Epithelial cell of esophagus (primary cell): ENCODE measurements around the gene LRMDA.
A peak's percentile ranks its signal among the peaks of the same experiment; 100 is the strongest.

ENCODE experiments used
- DNase-seq: peaks from one replicate; pipeline ENCODE4 v3.0.0; 2010; ENCODE audit warnings: low read depth
- H3K4me3 ChIP-seq: 2 replicates; pipeline ENCODE4 v1.5.1; 2011; ENCODE audit warnings: mild to moderate bottlenecking, low read length, control low read depth
- TF ChIP-seq, protein P1 (sequence below): IDR thresholded peaks from 2 replicates; pipeline ENCODE4 v1.5.1; 2011; ENCODE audit warnings: low read depth, mild to moderate bottlenecking, low read length, control low read depth, inconsistent platforms; ENCODE audit not compliant: insufficient read depth; ENCODE audit errors: missing control alignments

Gene LRMDA

DNA sequence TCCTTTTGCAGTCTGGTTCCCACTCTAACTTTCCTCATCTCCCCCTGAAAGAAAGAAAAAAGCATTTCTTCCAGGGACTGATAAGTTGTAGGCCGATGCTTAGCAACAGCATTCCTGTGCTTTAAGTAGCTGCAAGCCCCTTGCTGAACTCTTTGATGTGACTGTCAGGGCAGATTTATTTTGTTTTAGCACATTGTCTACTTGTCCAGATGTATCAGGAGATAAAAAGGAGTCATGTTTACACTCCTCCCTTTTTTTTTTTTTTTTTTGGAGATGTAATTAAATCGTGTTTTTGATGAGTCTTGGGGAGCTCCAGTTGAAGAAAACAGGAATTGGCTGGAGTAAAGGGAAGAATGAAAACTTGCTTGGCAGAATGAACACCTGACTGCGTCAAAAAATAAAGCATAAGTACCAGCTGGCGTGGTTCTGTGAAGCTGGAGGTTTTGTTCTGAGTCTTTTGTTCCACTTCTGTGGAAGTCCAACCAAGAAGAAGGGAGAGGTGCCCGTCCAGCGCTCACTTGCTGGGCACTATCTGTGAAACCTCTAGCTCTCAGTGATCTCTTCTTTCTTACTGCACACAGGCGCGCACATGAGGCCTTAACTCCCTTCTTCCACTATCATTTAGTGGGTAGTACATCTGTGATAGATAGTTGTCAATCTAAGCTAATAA lies 871.7 kb downstream of the LRMDA start:
- DNase-seq: no peak
- no peak overlapping the region for H3K4me3 ChIP-seq
- TF ChIP-seq, protein P1, sequence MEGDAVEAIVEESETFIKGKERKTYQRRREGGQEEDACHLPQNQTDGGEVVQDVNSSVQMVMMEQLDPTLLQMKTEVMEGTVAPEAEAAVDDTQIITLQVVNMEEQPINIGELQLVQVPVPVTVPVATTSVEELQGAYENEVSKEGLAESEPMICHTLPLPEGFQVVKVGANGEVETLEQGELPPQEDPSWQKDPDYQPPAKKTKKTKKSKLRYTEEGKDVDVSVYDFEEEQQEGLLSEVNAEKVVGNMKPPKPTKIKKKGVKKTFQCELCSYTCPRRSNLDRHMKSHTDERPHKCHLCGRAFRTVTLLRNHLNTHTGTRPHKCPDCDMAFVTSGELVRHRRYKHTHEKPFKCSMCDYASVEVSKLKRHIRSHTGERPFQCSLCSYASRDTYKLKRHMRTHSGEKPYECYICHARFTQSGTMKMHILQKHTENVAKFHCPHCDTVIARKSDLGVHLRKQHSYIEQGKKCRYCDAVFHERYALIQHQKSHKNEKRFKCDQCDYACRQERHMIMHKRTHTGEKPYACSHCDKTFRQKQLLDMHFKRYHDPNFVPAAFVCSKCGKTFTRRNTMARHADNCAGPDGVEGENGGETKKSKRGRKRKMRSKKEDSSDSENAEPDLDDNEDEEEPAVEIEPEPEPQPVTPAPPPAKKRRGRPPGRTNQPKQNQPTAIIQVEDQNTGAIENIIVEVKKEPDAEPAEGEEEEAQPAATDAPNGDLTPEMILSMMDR: no peak

DNA sequence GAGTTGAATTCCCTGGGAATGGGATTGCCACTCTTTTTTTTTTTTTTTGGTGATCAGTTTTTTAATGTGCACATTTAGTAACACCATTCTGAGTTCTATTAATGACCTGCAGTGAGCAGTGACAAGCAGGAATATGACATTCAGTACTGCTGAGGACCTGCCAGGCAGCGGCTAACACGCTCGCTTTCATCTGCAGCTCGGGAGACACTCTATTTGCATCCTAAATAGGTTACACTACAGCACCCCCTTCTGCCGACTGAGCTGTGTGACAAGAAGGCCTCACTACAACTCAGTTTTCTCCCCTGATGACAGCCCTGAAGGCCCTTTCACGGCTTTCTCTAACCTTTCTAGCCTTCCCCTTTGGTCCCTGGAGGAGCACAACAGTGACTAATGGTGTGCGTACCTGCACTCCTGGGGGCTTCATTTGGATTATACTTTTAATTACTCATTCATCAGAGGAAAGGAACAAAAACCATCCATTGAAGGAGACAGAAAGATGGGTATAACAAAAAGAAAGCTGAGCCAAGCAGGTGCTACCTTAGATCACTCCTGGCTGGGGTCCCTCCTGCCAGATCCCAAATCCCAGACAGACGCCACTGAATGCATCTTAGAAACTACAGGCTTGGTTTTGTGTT lies 872.4 kb downstream of the LRMDA start:
- TF ChIP-seq, protein P1: peak; percentile 79
- no peak overlapping the region for H3K4me3 ChIP-seq
- DNase-seq: peak; percentile 86

DNA sequence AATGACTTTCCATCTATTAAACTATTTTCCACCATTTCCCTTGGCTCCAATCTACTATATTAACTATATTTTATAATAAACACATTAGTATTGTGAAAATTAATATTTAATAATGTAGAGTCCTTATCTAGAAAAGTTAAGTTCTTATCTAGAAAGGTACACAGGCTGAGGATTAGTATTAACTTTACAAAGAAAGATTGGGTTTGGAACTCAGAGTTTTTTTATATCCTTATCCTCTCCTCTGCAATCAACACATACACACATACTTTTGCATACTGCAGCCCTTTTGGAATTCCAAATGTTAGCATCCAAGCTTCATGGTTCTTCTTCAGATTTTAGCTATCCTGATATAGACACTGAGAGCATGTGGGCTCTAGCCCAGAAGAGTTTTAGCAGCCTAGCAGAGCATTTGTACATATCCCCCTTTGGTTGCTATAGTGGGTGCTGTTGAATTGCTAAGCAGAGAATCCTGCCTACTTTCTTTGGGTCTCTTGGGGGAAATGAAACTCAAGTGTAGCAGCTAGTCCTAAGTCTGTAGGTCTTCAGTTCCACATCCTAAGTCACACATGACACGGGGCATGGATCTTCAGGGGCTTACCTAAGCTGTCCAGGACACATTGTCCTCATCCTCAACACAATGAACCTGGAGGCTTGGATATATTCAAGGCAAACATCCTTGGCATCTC lies 874.6 kb downstream of the LRMDA start:
- TF ChIP-seq, protein P1: no peak
- no peak for DNase-seq
- H3K4me3 ChIP-seq: no peak overlapping the region

DNA sequence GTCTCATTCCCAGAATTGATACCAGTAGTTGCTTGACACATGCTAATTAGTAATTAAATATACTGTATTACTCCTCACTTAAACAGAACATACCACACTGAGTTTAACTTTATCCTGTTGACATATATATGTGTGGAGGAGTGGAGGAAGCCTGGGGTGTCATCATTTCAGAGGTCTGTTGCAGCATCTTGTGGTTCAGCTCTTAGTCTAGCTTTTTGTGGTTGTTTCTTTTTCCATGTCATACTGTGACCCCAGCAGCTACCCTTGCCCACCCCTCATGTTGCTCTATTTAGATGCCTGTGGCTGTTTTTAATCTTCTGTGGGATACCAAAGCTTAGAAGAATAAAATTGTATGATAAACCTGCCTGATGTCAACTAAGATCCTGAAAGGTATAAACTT lies 875.4 kb downstream of the LRMDA start:
- TF ChIP-seq, protein P1: no peak
- no peak overlapping the region for H3K4me3 ChIP-seq
- DNase-seq: no peak

DNA sequence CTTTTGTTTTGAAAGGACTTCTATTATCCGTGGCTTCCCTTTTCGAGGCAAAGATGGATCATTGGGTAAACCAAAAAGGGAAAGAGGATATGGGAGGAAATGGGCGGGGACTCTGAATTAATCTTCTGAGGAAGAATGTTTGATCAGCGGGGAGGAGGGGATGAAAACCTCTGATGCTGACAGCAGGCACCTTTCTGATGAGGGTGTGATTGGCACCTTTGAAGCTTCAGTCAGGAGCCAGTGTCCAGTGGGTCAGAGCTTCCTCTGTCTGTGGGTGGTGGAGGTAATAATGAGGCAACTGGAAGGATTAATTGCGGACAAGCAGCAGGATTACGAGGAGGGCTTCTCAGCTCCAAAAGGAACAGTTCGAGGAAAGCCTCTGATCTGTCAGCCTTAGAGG lies 877.6 kb downstream of the LRMDA start:
- TF ChIP-seq, protein P1: no peak
- no peak overlapping the region for H3K4me3 ChIP-seq
- DNase-seq: no peak

DNA sequence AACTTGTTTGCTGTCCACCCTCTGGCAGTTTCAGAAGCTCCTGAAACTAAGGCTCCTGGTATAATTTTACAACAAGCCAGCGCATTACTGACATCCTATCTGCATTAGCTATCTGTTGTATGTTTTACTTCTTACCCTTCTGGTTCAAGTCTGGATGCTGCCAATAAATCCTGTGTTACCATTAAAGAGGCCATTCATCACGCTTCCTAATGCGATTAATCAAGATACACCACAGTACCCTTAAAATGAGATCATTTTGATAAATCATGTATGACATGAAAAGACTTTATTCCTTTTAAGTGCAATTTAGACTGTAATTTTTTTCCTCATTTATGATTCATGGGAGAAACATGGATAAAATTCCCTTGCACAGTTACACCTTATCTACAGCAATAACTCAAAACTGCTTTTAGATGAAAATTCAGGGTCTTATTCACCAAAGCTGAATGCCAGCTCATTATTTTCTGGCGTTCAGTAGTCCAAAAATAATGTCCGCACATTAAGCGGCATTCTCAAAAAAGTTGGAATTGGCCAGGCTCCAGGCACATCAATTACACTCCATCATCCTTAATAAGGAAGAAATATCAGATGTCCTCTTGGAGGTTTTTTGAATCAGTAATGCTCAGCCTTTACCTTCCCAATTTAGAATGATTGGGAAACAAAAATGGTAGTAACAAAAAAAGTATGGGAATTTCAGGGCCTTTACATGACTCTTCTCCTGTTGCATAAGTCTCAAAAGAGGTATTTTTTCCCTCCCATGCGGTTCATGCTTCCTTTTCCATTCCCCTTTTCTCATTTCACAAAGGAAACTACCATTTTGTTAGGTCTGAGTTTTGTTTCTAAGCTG lies 878.5 kb downstream of the LRMDA start:
- H3K4me3 ChIP-seq: no peak overlapping the region
- TF ChIP-seq, protein P1: no peak
- no peak for DNase-seq
